ENCODE results near the gene TGFB1I1.

Gene TGFB1I1

DNA sequence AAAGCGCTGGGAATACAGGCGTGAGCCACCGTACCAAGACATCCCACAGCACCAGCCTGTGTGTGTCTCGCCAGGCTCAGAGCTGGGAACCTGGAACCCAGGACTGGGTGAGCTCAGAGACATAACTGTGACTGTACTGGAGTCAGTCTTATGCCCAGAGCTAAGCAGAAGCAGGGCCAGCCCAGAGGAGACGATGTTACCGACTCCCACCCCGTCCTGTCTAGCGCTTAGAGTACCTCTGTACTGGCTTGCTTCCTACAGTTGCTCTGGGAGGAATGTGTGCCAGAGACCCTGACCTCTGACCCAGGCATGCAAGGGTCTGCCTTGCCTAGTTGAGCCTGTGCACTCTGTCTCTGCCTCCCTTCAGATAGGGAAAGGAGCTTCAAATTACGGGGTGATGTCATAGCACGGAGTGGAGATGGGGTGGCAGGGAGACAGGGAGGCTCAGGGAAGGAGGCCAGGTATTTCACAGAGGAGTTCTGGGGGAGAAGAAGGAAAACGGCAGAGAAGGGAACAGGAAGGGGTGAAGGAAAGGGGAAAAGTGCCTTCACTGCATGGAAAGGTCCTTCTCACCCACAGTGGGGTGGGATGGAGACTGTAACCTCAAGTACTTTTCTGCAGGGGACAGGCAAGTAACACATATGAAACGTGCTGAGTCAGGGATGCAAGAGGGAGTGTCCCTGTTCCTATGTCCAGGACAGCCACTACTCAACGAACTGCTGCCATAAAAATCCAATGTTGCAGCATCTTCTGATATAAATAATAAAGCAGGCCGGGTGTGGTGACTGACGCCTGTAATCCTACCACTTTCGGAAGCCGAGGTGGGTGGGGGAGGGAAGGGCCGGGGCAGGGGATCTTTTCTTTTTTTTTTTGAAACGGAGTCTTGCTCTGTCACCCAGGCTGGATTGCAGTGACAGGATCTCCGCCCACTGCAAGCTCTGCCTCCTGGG is 18.4 kb upstream of the TGFB1I1 start:
- no peak overlapping the region for H3K4me3 ChIP-seq (ENCODE audit: low read depth, low read length)
- DNase-seq (ENCODE audit: low read depth): no peak
- TF ChIP-seq, protein P1, sequence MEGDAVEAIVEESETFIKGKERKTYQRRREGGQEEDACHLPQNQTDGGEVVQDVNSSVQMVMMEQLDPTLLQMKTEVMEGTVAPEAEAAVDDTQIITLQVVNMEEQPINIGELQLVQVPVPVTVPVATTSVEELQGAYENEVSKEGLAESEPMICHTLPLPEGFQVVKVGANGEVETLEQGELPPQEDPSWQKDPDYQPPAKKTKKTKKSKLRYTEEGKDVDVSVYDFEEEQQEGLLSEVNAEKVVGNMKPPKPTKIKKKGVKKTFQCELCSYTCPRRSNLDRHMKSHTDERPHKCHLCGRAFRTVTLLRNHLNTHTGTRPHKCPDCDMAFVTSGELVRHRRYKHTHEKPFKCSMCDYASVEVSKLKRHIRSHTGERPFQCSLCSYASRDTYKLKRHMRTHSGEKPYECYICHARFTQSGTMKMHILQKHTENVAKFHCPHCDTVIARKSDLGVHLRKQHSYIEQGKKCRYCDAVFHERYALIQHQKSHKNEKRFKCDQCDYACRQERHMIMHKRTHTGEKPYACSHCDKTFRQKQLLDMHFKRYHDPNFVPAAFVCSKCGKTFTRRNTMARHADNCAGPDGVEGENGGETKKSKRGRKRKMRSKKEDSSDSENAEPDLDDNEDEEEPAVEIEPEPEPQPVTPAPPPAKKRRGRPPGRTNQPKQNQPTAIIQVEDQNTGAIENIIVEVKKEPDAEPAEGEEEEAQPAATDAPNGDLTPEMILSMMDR (IDR thresholded peaks at IDR 0.05; ENCODE audit: insufficient read depth, low read depth, low read length, missing control alignments): no peak

DNA sequence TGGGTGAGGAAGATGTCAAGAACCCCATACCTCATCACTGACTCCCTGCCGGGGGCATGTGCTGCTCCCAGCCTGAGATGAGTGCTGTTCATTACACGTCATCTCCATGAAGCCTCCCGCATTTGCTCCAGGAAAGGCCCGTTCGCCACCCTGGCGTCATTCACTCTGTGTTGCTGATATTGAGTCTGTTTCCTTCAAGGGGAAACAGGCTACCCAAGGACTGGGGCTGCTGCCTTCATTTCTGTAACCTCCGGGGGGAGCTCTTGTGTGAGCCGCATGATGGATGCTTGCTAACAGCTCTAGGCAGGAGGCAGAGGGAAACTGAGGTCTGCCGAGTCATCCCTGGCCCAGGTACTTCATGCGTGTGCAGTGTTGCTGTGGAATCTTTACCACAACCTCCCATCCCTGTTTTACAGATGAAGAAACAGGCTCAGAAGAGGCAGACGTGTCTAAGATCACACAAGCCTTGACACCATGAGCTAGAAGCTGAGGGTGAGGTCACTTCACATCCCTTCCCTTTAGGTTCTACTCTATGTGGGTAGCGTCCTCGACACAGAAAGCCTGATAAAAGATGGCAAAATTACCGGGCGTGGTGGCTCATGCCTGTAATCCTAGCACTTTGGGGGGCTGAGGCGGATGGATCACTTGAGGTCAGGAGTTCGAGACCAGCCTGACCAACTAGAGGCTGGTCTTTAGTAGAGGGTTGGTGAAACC is 16.2 kb upstream of the TGFB1I1 start:
- no peak for DNase-seq (ENCODE audit: low read depth)

DNA sequence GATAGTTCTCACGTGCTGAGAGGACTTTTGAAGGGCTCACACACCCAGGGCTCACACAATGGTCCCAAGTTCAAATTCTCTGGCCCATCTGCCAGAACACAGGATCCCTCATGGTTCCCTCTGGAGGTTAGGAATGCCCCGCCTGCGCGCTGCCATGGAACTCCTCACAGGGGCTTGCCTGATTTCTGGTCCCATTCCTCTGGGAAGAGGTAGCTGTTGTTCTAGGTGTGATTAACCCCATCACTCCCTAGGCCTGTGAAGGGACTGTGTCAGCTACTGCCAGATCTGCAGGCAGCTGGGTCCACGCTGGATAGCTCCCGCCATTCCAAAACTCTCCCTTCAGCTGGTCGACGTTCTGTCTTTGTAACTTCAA is 15.0 kb upstream of the TGFB1I1 start:
- TF ChIP-seq, protein P1 (IDR thresholded peaks at IDR 0.05; ENCODE audit: insufficient read depth, low read depth, low read length, missing control alignments): no peak
- H3K4me3 ChIP-seq (ENCODE audit: low read depth, low read length): peak overlapping the region; percentile 80
- DNase-seq (ENCODE audit: low read depth): no peak

More for the DNA sequence above, 16.2 kb upstream of the TGFB1I1 start:
- TF ChIP-seq, protein P1 (IDR thresholded peaks at IDR 0.05; ENCODE audit: insufficient read depth, low read depth, low read length, missing control alignments): peak; percentile 41
- H3K4me3 ChIP-seq (ENCODE audit: low read depth, low read length): no peak overlapping the region

DNA sequence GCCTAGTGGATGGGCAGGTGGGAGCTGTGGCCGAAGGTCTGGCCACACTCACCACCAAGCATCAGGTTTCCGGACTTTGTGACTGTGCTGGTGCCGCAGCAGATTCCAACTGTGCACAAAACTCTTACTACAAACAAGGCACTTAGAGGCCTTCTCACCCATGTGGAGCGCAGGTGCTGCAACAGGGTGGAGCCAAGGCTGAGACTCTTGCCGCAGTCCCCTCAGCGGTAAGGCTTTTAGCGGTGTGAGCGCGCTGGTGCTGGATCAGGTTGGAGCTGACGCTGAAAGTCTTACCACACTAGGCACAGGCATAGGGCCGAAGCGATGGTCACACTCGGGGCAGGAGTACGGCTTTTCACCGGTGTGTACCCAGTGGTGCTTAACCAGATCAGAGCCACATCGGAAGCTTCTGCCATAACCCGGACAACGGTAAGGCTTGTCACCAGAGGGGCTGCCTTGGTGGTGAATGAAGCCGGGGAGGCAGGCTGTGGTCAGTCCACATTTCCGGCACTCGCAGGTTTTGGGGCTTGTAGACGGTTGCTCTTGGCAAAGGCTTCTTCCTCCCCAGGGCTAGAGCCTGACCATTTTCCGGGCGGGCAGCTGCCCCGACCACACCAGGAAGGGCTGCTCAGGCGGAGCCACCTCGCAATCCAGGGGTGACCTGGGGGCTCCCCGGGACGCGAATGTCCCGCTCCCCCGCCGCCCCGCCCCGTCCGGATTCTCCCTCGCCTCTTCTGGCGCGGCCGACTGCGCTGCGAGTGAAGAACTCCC is 13.7 kb upstream of the TGFB1I1 start:
- peak overlapping the region; percentile 80 for H3K4me3 ChIP-seq (ENCODE audit: low read depth, low read length)
- peak; percentile 82 for DNase-seq (ENCODE audit: low read depth)

DNA sequence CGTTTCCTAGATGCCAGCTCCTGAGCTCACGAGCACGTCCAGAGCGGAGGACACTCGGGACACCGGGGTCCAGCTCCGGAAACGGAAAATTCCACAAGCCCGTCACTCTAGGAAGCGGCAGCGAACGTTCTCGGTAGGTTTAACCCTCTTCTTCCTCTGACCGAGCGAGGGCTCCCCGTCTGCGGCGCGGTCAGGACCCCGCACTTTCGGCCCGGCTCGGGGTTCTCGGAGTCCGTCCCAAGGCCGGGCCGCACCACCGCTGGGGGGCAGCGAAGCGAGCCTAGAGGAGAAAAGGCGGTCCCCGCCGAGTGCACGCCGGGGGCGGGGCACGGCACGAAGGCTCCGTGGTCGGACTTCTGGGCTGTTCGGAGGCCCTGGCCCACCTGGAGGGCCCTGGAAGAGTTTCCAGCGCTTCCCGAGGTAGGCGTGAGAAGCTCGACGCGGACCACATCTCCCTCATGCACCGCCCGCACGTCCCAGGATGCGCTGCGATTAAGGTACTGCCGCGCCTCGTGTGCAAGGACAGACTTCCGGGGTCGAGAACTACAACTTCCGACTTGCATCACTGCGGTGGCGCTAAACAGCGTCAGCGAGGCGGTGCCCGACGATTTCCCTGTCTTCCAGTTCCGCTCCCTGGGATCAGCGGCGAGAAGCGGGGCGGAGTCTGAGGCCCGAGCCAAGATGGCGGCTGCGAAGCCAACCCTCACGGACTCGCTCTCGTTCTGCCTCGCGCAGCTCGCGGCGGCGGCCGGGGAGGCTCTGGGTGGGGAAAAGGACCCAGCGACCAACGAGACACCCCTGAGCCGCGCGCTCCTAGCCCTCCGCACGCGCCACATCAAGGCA is 12.9 kb upstream of the TGFB1I1 start, which contains the start of gene ARMC5:
Gene ARMC5, plus strand, starts transcription at position 658 of the 843 bp plus-strand sequence. Its CDS starts 24 bp downstream, at position 682.
- peak within 1 kb of the TSS; percentile 85 for H3K4me3 ChIP-seq (ENCODE audit: low read depth, low read length)
- TF ChIP-seq, protein P1 (IDR thresholded peaks at IDR 0.05; ENCODE audit: insufficient read depth, low read depth, low read length, missing control alignments): peak; percentile 70
- DNase-seq (ENCODE audit: low read depth): peak; percentile 99

More for the DNA sequence above, 13.7 kb upstream of the TGFB1I1 start:
- TF ChIP-seq, protein P1 (IDR thresholded peaks at IDR 0.05; ENCODE audit: insufficient read depth, low read depth, low read length, missing control alignments): peak; percentile 21

Measured in GM12865 (cell line).